Measurements from ENCODE around the gene ZNF362.

Gene ZNF362

GRCh38 chr1:33228935-33229487, 27.3 kb upstream of the ZNF362 start:
- Histone ChIP-seq H3K9ac (no peak overlapping the region), H3K27ac (no peak overlapping the region), H2AFZ (ENCODE audit: low read depth) (no peak overlapping the region), H3K27me3 (ENCODE audit: insufficient read depth, low read depth) (no peaks in the 10 kb centered on the region), H4K20me1 (ENCODE audit: insufficient read depth) (no peaks in the 10 kb centered on the region), H3K4me3 (IDR thresholded peaks at IDR 0.05; ENCODE audit: insufficient read depth, low read depth, low read length) (no peak overlapping the region), H3K79me2 (ENCODE audit: insufficient read depth, low read depth) (no peaks in the 10 kb centered on the region), H3K36me3 (ENCODE audit: insufficient read depth) (no peaks in the 10 kb centered on the region), H3K4me1 (ENCODE audit: low read depth, poor library complexity, severe bottlenecking) (no peaks in the 10 kb centered on the region), H3K4me2 (no peak overlapping the region)
- TF ChIP-seq, protein P1, sequence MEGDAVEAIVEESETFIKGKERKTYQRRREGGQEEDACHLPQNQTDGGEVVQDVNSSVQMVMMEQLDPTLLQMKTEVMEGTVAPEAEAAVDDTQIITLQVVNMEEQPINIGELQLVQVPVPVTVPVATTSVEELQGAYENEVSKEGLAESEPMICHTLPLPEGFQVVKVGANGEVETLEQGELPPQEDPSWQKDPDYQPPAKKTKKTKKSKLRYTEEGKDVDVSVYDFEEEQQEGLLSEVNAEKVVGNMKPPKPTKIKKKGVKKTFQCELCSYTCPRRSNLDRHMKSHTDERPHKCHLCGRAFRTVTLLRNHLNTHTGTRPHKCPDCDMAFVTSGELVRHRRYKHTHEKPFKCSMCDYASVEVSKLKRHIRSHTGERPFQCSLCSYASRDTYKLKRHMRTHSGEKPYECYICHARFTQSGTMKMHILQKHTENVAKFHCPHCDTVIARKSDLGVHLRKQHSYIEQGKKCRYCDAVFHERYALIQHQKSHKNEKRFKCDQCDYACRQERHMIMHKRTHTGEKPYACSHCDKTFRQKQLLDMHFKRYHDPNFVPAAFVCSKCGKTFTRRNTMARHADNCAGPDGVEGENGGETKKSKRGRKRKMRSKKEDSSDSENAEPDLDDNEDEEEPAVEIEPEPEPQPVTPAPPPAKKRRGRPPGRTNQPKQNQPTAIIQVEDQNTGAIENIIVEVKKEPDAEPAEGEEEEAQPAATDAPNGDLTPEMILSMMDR (conservative IDR thresholded peaks at IDR 0.05; ENCODE audit: low read depth, low read length), result no peak

GRCh38 chr1:33231166-33231565, 25.1 kb upstream of the ZNF362 start:
- no peak overlapping the region for H3K27ac ChIP-seq
- H3K4me3 ChIP-seq (IDR thresholded peaks at IDR 0.05; ENCODE audit: insufficient read depth, low read depth, low read length), result no peak overlapping the region
- H3K79me2 ChIP-seq (ENCODE audit: insufficient read depth, low read depth), result no peaks in the 10 kb centered on the region
- no peak overlapping the region for H3K9ac ChIP-seq
- no peak overlapping the region for H3K4me2 ChIP-seq
- H2AFZ ChIP-seq (ENCODE audit: low read depth), result no peak overlapping the region
- H4K20me1 ChIP-seq (ENCODE audit: insufficient read depth), result no peaks in the 10 kb centered on the region
- H3K4me1 ChIP-seq (ENCODE audit: low read depth, poor library complexity, severe bottlenecking), result no peaks in the 10 kb centered on the region
- H3K36me3 ChIP-seq (ENCODE audit: insufficient read depth), result no peaks in the 10 kb centered on the region
- no peaks in the 10 kb centered on the region for H3K27me3 ChIP-seq (ENCODE audit: insufficient read depth, low read depth)
- TF ChIP-seq, protein P1 (conservative IDR thresholded peaks at IDR 0.05; ENCODE audit: low read depth, low read length), result no peak

DNA sequence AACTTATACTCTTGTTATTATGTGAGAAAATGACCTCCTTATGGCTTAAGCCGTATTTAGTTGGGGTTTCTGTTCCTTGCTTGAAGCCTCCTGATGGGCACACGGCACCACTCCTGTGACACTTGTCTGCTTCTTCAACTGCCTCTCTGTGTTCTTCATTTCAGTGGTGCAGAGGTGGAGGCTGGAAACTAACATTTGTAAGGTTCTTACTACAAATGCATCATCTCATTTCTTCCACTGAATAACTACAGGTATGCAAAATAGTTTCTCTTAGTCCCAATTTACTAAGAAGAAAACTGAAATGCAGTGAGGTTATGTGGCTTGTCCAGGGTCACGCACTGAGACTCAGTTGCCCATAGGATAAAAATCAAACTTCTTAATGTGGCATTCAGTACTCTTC, 23.6 kb upstream of the ZNF362 start:
- Histone ChIP-seq H3K4me2 (no peak overlapping the region), H3K36me3 (ENCODE audit: insufficient read depth) (no peaks in the 10 kb centered on the region), H3K79me2 (ENCODE audit: insufficient read depth, low read depth) (no peaks in the 10 kb centered on the region), H3K27me3 (ENCODE audit: insufficient read depth, low read depth) (no peaks in the 10 kb centered on the region), H3K4me3 (IDR thresholded peaks at IDR 0.05; ENCODE audit: insufficient read depth, low read depth, low read length) (no peak overlapping the region), H3K9ac (no peak overlapping the region), H3K4me1 (ENCODE audit: low read depth, poor library complexity, severe bottlenecking) (no peaks in the 10 kb centered on the region), H3K27ac (no peak overlapping the region), H2AFZ (ENCODE audit: low read depth) (no peak overlapping the region), H4K20me1 (ENCODE audit: insufficient read depth) (no peaks in the 10 kb centered on the region)
- TF ChIP-seq, protein P1 (conservative IDR thresholded peaks at IDR 0.05; ENCODE audit: low read depth, low read length), result no peak

- H3K27ac ChIP-seq, result no peak overlapping the region
- H3K36me3 ChIP-seq (ENCODE audit: insufficient read depth), result no peaks in the 10 kb centered on the region
- no peaks in the 10 kb centered on the region for H4K20me1 ChIP-seq (ENCODE audit: insufficient read depth)
- H3K4me1 ChIP-seq (ENCODE audit: low read depth, poor library complexity, severe bottlenecking), result no peaks in the 10 kb centered on the region
- TF ChIP-seq, protein P1 (conservative IDR thresholded peaks at IDR 0.05; ENCODE audit: low read depth, low read length), result no peak
- no peaks in the 10 kb centered on the region for H3K79me2 ChIP-seq (ENCODE audit: insufficient read depth, low read depth)
- no peak overlapping the region for H3K4me3 ChIP-seq (IDR thresholded peaks at IDR 0.05; ENCODE audit: insufficient read depth, low read depth, low read length)
- no peaks in the 10 kb centered on the region for H3K27me3 ChIP-seq (ENCODE audit: insufficient read depth, low read depth)
- no peak overlapping the region for H3K9ac ChIP-seq
- H3K4me2 ChIP-seq, result no peak overlapping the region
- no peak overlapping the region for H2AFZ ChIP-seq (ENCODE audit: low read depth)
These were observed 22.2 kb upstream of the ZNF362 start for GRCh38 chr1:33234131-33234530.

All from KMS-11 (cell line).